HepG2 (cell line): ENCODE measurements around the gene POLR3GL. TPM values are rescaled to one million over a fixed set of nuclear protein-coding genes. Genes with fewer than 3 reads are reported as not detected.

Experiments used
- ASH2L ChIP-seq: fragments of 300-600, 200-600 bp; sonication (generic); IDR thresholded peaks from 2 replicates; pipeline ENCODE4 v1.7.0; 2017; ENCODE audit warnings: low read depth, mild to moderate bottlenecking, moderate library complexity, mixed read lengths, low read length; ENCODE audit not compliant: insufficient read length
- ELF1 ChIP-seq: sonication (generic); formaldehyde crosslinking; IDR thresholded peaks from 2 replicates; pipeline ENCODE4 v1.4.0; 2020; ENCODE audit warnings: missing genetic modification reagents
- FLYWCH1 ChIP-seq: sonication (generic); formaldehyde crosslinking; IDR thresholded peaks from 2 replicates; pipeline ENCODE4 v1.8.1; 2023; ENCODE audit warnings: mild to moderate bottlenecking, missing genetic modification reagents
- KDM6A ChIP-seq: IDR thresholded peaks from 2 replicates; pipeline ENCODE4 v1.6.1; 2016; ENCODE audit warnings: low read depth
- KLF16 ChIP-seq, 2 experiments: sonication (generic) in 1 of 2; formaldehyde crosslinking in 1 of 2; IDR thresholded peaks; 2 replicates each; pipeline versions ENCODE4 v1.6.1 to v1.8.0; 2016 to 2023; ENCODE audit warnings: missing genetic modification reagents in 2 of 2, missing compliant biosample characterization in 1 of 2
- MYNN ChIP-seq: sonication (generic); formaldehyde crosslinking; IDR thresholded peaks from 2 replicates; pipeline ENCODE4 v1.4.0; 2020; ENCODE audit warnings: mild to moderate bottlenecking, low read depth, missing genetic modification reagents
- NR2C2 ChIP-seq: sonication (generic); formaldehyde crosslinking; IDR thresholded peaks from 2 replicates; pipeline ENCODE4 v1.4.0; 2020; ENCODE audit warnings: missing genetic modification reagents, mild to moderate bottlenecking, moderate library complexity, borderline replicate concordance
- NRL ChIP-seq: sonication (generic); formaldehyde crosslinking; IDR thresholded peaks from 2 replicates; pipeline ENCODE4 v1.5.0; 2020; ENCODE audit warnings: missing genetic modification reagents, mild to moderate bottlenecking, moderate library complexity, borderline replicate concordance
- SIN3B ChIP-seq: fragments of 150-350 bp; IDR thresholded peaks from 2 replicates; pipeline ENCODE4 v1.6.1; 2014; ENCODE audit warnings: low read length
- SPEN ChIP-seq: sonication (generic); formaldehyde crosslinking; IDR thresholded peaks from 2 replicates; pipeline ENCODE4 v1.5.1; 2020; ENCODE audit warnings: low read depth, mild to moderate bottlenecking, missing genetic modification reagents
- ZMYM3 ChIP-seq: sonication (generic); formaldehyde crosslinking; IDR thresholded peaks from 2 replicates; pipeline ENCODE4 v1.5.1; 2020; ENCODE audit warnings: mild to moderate bottlenecking, missing genetic modification reagents
- ZNF746 ChIP-seq: sonication (generic); formaldehyde crosslinking; IDR thresholded peaks from 2 replicates; pipeline ENCODE4 v1.8.0; 2022; ENCODE audit warnings: mild to moderate bottlenecking, missing genetic modification reagents
- ZNF776 ChIP-seq: sonication (generic); formaldehyde crosslinking; IDR thresholded peaks from 2 replicates; pipeline ENCODE4 v1.4.0; 2020; ENCODE audit warnings: mild to moderate bottlenecking, missing genetic modification reagents
- ZNF816 ChIP-seq: sonication (generic); formaldehyde crosslinking; IDR thresholded peaks from 2 replicates; pipeline ENCODE4 v1.8.0; 2022; ENCODE audit warnings: missing genetic modification reagents, mild to moderate bottlenecking, borderline replicate concordance
- polyA plus RNA-seq, 8 experiments: library from polyadenylated mRNA; depleted of rRNA in 3 of 8; stranded (reverse) in 7 of 8; unstranded in 1 of 8; fragments of >200 nt; fragmentation: Illumina TruSeq in 4 of 8; extraction: Trizol in 4 of 8; gene quantifications; 2 replicates each; pipeline versions ENCODE4 v1.2.1 to v1.2.3, GENCODE V29; 2011 to 2016; ENCODE audit warnings: low read depth in 4 of 8, missing spikeins in 1 of 8, mixed read lengths in 1 of 8; ENCODE audit not compliant: insufficient read depth in 1 of 8
- total RNA-seq, 5 experiments: library from RNA; depleted of rRNA; stranded (reverse); fragments of >200 nt; fragmentation: Illumina TruSeq; extraction: Trizol; gene quantifications; 2 replicates each; pipeline ENCODE4 v1.2.3, GENCODE V29; 2016; ENCODE audit warnings: low read depth in 1 of 5
- TF ChIP-seq, protein P1 (sequence below): sonication (generic); formaldehyde crosslinking; IDR thresholded peaks from 2 replicates; pipeline ENCODE4 v1.4.0; 2020; ENCODE audit warnings: mild to moderate bottlenecking, missing genetic modification reagents
- TF ChIP-seq, protein P2 (sequence below): sonication (generic); formaldehyde crosslinking; IDR thresholded peaks from 2 replicates; pipeline ENCODE4 v1.4.0; 2020; ENCODE audit warnings: missing genetic modification reagents
- TF ChIP-seq, protein P3 (sequence below): sonication (generic); formaldehyde crosslinking; IDR thresholded peaks from 2 replicates; pipeline ENCODE4 v1.8.0; 2022; ENCODE audit warnings: missing genetic modification reagents, mild to moderate bottlenecking, borderline replicate concordance

The POLR3GL gene
- total and polyA plus RNA-seq, 2 of the 13 experiments (the other 11 are each of a cell fraction or from before 2014, with no cell fraction given) = 11.5 to 12.4 TPM

DNA sequence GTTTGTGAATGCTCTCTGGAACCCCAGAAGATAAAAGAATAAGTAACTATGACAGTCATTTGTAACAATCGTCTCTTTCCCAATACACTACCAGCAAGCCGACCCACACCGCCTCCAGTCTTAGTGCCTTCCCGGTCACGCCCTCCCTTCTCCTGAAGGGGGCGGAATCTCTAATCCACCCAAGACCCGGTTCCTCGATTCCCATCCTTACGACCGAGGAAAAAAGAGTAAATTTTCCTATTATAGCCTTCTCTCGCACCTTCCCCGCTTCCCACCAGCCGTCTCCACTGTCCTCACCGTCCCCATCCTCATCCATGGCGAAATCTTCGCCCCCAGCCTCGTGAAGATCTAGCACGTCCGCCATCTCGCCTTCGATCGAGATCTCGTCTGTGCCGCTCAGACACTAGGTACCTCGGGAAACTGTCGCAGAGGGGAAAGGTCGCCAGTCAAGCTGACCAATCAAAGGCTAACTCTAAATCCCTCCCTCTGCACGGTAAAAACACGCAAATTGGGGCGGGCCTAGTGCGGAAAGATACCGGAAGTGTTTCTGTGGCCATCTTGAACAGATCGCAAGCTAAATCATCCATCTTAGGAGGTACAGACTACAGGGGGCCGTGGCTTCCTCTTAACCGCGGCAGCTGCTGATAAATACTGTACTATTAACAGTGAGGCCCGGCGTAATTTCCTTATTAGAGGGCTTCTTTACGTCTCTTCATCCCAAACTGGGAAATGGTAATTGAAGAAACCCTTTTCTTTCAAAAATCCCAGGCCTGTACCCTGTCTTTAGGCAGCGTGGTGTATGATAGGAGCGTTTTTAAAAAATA lies 37.2 kb upstream of the POLR3GL start, which contains the start of gene RBM8A (continued):
- TF ChIP-seq, protein P1, sequence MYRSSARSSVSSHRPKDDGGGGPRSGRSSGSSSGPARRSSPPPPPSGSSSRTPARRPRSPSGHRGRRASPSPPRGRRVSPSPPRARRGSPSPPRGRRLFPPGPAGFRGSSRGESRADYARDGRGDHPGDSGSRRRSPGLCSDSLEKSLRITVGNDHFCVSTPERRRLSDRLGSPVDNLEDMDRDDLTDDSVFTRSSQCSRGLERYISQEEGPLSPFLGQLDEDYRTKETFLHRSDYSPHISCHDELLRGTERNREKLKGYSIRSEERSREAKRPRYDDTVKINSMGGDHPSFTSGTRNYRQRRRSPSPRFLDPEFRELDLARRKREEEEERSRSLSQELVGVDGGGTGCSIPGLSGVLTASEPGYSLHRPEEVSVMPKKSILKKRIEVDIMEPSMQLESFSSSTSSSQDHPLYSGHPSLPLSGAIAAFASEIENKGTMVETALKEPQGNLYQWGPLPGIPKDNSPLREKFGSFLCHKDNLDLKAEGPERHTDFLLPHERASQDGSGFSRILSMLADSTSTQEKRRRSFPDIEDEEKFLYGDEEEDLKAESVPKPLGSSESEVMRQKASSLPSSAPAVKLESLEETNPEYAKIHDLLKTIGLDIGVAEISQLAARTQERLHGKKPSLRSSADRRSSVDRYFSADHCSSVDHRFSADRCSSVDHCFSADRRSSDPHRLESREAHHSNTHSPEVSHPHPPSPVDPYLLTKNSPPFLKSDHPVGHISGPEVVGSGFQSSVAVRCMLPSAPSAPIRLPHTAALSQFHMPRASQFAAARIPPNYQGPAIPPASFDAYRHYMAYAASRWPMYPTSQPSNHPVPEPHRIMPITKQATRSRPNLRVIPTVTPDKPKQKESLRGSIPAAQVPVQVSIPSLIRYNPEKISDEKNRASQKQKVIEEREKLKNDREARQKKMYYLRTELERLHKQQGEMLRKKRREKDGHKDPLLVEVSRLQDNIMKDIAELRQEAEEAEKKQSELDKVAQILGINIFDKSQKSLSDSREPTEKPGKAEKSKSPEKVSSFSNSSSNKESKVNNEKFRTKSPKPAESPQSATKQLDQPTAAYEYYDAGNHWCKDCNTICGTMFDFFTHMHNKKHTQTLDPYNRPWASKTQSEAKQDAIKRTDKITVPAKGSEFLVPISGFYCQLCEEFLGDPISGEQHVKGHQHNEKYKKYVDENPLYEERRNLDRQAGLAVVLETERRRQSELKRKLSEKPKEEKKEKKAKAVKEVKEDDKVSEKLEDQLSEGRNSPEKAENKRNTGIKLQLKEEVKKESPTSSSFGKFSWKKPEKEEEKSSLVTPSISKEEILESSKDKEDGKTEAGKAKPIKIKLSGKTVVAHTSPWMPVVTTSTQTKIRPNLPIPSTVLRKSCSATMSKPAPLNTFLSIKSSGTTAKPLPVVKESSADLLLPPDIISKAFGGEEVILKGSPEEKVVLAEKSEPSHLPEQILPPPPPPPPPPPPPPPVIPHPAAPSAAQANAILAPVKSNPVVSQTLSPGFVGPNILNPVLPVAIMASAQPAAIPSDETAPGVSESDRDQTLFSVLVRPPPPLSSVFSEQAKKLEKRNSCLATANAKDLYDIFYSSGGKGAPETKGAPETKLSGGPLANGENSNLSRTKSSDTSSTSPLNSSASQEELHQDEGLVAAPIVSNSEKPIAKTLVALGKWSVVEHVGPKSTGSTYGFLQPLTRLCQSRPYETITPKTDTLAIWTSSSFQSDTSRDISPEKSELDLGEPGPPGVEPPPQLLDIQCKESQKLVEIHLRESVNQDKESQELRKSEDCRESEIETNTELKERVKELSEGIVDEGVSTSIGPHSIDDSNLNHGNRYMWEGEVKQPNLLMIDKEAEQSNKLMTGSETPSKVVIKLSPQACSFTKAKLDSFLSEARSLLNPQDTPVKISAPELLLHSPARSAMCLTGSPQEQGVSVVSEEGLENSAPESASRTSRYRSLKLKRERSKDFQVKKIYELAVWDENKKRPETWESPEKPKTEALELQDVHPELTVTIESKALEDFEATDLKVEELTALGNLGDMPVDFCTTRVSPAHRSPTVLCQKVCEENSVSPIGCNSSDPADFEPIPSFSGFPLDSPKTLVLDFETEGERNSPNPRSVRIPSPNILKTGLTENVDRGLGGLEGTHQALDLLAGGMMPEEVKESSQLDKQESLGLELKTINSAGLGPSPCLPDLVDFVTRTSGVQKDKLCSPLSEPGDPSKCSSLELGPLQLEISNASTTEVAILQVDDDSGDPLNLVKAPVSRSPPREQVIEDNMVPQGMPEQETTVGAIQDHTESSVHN = no peak
- TF ChIP-seq ZMYM3 (CRISPR knock-in tag) = no peak; the same call in 1 of the 2 replicates
- peak; percentile 91 for TF ChIP-seq ELF1 (CRISPR knock-in tag)
- no peak for TF ChIP-seq ZNF746 (CRISPR knock-in tag)
- TF ChIP-seq NRL (CRISPR knock-in tag) = peak; percentile 49; the same call in 1 of the 2 replicates
- no peak for TF ChIP-seq FLYWCH1 (CRISPR knock-in tag)
- no peak for TF ChIP-seq KDM6A (CRISPR knock-in tag)
- TF ChIP-seq, protein P2, sequence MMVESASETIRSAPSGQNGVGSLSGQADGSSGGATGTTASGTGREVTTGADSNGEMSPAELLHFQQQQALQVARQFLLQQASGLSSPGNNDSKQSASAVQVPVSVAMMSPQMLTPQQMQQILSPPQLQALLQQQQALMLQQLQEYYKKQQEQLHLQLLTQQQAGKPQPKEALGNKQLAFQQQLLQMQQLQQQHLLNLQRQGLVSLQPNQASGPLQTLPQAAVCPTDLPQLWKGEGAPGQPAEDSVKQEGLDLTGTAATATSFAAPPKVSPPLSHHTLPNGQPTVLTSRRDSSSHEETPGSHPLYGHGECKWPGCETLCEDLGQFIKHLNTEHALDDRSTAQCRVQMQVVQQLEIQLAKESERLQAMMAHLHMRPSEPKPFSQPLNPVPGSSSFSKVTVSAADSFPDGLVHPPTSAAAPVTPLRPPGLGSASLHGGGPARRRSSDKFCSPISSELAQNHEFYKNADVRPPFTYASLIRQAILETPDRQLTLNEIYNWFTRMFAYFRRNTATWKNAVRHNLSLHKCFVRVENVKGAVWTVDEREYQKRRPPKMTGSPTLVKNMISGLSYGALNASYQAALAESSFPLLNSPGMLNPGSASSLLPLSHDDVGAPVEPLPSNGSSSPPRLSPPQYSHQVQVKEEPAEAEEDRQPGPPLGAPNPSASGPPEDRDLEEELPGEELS (CRISPR knock-in tag) = no peak
- peak; percentile 98 for TF ChIP-seq ASH2L
- TF ChIP-seq KLF16 (CRISPR knock-in tag; IDR thresholded peaks at IDR 0.05) = no peak
- peak; percentile 93 for TF ChIP-seq SPEN (CRISPR knock-in tag)
- 0 out of 2 replicates have a peak, but pooled peaks have one; percentile 11 for TF ChIP-seq ZNF816 (CRISPR knock-in tag)
- TF ChIP-seq, protein P3, sequence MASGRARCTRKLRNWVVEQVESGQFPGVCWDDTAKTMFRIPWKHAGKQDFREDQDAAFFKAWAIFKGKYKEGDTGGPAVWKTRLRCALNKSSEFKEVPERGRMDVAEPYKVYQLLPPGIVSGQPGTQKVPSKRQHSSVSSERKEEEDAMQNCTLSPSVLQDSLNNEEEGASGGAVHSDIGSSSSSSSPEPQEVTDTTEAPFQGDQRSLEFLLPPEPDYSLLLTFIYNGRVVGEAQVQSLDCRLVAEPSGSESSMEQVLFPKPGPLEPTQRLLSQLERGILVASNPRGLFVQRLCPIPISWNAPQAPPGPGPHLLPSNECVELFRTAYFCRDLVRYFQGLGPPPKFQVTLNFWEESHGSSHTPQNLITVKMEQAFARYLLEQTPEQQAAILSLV (CRISPR knock-in tag) = peak; percentile 93
- TF ChIP-seq NR2C2 (CRISPR knock-in tag) = peak; percentile 99
- TF ChIP-seq ZNF776 (CRISPR knock-in tag) = 0 out of 2 replicates have a peak, but pooled peaks have one; percentile 26
- peak; percentile 70 for TF ChIP-seq SIN3B
- TF ChIP-seq MYNN (CRISPR knock-in tag) = no peak
